Stimulated activated CD8-positive, alpha-beta memory T cell treated with anti-CD3 and anti-CD28 coated beads, Interleukin-2, amount 100 ng/mL, for 48 hours (primary cell): Measurements from ENCODE around the gene RPS6KA3.

Experiments used
- DNase-seq, 2 donors: peaks; one replicate each; pipeline ENCODE4 v3.0.0-alpha.2; 2020; ENCODE audit warnings: low read depth in 2 of 2

Gene RPS6KA3

DNA sequence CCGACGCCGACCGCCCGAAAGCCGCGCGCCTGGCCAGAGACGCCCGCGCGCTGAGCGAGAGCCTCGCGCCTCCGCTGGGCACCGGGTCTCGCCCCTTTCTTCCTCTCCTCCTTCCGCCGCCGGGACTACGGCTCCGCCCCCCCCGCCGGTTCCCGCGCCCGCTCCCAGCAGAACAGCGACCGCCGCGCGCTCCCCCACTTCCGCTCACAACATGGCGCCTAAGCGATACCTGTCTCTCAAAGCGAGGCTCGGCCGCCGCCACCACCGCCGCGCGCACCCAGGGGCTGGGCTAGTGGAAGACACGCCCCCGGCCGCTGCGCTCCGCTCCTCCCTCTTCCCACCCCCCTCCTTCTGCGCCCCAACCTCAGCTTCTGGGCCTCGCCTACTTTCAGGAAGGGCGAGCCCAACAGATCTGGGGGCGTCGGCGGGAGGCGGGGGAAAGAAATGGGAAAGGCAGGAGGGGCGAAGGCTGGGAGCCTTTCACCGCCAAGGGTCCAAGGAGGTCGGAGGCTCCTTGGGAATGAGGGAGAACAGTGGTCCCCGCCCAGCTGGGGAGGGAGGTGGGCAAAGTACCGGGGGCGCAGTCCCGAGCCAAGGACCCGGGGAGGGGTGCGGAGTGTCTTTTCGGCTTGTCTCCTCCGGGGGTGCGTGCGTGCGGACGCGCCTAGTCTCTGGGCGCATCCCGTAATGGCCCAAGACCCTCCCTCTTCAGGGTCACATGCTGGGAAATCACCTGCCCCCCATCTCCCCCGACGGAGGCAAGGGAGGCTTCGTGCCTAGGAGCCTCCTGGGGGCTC lies at the start of gene RPS6KA3:
RPS6KA3 (minus strand) TSS at position 100 of the 797 bp plus-strand sequence. CDS start 277 bp downstream, outside the sequence.
- DNase-seq, result peak; percentile 82

- DNase-seq, result no peak
Observed at GRCh38 chrX:20315140-20315539, 48.4 kb upstream of the RPS6KA3 start.

DNA sequence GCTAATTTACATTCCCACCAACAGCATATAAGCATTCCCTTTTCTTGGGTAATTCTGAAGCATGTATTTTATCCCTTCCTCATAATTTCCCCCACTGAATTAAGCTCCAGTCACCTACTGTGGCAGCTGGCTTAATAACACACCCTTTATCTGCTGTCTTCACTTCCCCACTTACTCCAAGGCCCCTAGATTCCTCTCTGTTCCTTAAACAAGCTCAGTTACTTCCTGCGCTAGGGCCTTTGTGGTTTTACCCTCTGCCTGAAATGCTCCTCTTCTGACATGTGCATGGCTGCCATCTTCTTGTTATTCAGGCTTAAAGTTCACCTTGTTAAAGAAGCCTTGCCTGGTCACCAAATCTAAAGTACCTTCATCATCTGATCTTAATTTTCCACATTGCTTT lies 47.2 kb upstream of the RPS6KA3 start:
- no peak for DNase-seq

- no peak for DNase-seq
Observed at GRCh38 chrX:20312018-20312417, 45.3 kb upstream of the RPS6KA3 start.

DNA sequence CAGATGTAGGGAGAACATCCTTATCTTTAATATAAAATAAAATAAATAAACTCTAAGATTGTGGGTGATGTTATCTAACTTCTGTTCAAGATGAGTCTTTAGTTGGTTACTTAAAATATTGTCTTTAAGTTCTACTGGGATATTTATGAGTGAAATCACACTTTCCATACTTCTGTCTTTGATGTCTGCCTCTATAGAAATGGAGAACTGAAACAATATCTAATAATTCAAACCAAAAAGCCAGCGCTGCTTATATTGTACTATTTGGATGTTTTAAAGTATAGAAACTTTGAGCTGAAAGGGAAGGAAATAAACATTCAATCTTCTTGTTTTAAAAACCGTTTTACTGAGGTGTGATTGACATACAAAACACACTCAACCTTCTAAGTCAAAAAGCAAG lies 44.8 kb upstream of the RPS6KA3 start:
- no peak for DNase-seq

GRCh38 chrX:20309806-20310205 lies 43.1 kb upstream of the RPS6KA3 start:
- DNase-seq, result no peak

DNA sequence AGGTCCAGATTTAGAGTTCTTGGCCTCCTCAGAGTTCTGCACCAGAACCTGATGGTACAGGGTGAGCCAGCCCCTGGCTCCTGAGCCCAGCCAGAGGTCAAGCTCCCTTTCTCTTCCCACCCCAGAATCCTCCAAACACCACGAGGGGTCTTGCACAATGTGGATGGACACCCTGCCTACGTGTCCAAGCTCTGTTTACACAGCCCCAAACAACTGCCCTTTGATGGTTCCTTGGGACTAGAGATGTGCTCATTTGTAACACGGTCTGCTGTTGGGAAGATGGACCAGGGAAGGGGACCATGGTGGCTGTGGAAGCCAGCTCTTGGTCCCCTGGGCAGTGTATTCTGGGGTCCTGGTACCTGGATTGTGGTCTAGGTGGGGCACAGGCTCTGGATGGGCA lies 40.0 kb upstream of the RPS6KA3 start:
- no peak for DNase-seq

- DNase-seq, result no peak
Observed at GRCh38 chrX:20300822-20301221, 34.1 kb upstream of the RPS6KA3 start.

GRCh38 chrX:20294957-20295356 lies 28.2 kb upstream of the RPS6KA3 start:
- DNase-seq, result no peak

DNA sequence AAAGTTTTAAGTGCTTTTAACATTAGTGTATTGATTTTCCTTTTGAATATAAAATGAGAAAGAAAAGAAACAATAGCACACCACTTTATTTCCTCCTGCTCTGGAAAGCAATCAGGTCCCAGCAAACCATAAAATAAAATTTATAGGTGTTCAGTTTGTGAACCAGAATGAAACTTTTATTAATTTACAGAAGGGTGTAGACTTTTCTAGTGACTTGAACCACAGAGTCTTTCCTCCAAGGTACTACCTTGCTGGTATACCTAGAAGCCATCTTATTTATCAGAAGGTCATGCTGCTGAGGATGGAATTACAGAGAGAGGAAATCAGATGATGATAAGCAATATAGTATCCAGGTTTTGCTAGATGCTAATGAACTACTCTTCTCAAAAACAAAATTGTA lies 27.6 kb upstream of the RPS6KA3 start:
- no peak for DNase-seq

- no peak for DNase-seq
Observed at GRCh38 chrX:20285511-20285910, 18.8 kb upstream of the RPS6KA3 start.

GRCh38 chrX:20284992-20285391 lies 18.3 kb upstream of the RPS6KA3 start:
- DNase-seq, result no peak

DNA sequence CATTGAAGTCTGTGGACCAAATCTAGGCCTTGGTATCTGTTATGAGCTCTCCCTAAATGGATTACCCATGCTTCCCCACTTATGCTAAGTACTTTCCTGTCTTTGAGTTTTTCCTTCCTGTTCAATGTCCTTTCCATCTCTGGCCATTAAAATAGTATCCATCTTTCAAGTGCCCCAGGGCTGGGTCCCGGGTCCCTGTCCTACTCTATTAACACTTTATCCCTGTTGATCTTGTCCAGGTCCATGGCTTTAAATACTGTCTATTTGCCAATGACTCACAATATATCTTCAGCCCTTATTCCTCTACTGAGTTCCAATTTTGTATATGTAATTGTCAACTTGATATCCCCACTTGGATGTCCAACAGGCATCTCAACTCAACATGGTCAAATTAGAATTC lies 17.7 kb upstream of the RPS6KA3 start:
- DNase-seq, result no peak

DNA sequence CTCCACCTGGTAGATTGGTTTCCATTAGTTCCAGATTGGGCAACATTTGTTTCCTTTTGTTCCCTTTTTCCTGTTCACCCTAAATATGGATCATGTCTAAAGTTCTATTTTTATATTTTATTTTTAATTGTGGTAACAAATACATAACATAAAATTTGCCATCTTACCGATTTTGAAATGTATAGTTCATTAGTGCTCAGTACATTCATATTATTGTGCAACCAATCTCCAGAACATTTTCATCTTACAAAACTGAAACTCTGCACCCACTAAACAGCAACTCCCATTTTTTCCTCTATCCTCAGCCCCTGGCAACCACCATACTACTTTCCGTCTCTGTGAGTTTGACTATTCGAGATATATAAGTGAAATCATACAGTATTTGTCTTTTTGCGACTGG lies 14.2 kb upstream of the RPS6KA3 start:
- DNase-seq, result no peak

- DNase-seq, result no peak
Observed at GRCh38 chrX:20274121-20274520, 7.4 kb upstream of the RPS6KA3 start.

- no peak for DNase-seq
Observed at GRCh38 chrX:20271730-20272129, 5.0 kb upstream of the RPS6KA3 start.

GRCh38 chrX:20271186-20271585 lies 4.5 kb upstream of the RPS6KA3 start:
- DNase-seq, result no peak

GRCh38 chrX:20270562-20270890 lies 3.8 kb upstream of the RPS6KA3 start:
- DNase-seq, result no peak

GRCh38 chrX:20269848-20270561 lies 3.3 kb upstream of the RPS6KA3 start:
- no peak for DNase-seq

GRCh38 chrX:20267931-20268701 lies 1.4 kb upstream of the RPS6KA3 start:
- no peak for DNase-seq

DNA sequence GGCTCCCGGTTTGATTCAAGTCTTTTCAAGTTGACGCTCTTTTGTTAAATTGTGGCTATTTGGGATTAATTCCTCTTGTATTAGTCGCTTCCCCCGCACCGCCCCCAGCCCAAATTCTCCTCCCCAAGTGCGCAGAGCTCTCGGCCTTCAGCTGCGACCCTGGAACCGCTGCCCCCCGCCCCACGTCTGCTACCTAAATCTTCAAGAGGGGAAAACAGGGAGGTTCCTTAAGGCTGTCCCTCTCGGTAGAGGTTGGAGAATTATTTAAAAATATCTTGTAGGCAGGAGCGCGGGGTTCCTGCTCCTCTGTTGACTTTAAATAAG lies 860 bp upstream of the RPS6KA3 start:
- no peak for DNase-seq

DNA sequence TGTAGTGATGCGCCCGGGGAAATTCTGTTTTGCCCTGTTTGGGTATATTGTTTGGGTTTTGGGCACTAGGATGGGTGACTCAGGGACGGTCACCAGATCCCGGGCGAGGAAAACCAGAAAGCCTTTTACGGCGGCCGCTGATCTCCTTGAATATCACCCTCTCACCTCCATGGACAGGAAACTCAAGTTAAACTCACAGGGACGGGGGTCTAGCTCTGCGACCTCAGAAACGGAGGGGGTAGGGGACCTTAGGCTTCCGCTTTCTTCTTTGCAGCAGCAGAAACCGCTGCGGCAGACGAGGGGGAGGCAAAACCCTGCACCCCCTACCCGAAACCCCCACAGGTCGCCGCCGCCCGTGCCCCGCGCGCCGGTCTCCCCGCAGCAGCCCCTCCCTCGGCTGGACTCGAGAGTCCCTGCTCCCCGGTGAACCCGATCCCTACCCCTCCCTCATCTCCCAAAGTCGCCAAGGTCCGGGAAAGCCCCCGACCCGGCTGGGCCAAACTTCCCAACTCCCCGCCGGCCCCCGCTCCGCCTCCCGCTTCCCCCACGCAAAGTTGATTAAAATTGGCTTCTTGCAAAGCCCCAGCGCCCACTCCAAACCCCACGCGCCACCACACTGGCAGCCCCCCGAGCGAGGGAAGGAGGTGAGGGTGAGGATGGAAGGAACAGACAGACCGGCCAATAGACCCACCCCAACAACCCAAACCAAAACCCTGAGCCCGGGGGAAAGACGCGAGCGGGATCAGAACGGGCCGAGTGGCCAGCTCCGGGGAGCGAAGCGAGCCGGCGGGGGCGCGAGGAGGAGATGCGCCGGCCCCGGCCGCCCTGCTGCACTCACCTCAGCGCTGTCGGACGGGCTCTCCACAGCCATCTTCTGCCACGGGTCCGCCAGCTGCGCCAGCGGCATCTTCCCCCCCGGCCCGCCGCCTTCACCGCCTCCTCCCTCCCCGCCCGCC lies 705 bp downstream of the RPS6KA3 start:
- DNase-seq, result no peak
